ENCODE data around the gene PLEKHG3.

DNA sequence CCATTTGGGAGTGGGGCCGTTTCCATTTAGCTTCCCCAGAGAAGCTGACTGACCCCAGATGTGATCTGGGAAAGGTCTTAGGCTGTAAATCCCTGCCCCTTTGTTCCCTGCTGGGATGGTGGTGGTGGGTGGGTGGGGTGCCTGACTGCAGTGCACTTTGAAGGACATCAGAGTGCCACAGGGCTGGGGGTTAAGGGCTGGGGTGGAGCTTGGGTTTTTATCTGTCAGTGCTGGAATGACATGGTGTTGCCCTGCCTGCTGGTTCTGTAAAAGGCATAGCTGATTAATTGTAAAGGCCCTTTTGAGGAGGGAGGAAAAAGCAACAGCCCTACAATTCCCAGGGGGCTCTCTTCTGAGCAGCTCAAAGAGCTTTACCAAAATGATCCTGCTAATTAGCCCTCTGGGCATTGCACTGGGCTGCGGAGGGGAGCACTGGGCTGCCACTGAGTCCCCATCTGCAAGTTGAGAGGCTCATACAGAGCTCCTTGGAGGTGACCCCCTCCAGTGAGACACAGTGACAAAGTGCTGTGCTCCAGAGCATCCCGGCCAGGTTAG lies 21.1 kb downstream of the PLEKHG3 start:
- TF ChIP-seq ELF4 (IDR thresholded peaks at IDR 0.05) (no peak), FOXM1 (IDR thresholded peaks at IDR 0.05; ENCODE audit: borderline replicate concordance) (no peak), ARNT (IDR thresholded peaks at IDR 0.05) (no peak), TARDBP (IDR thresholded peaks at IDR 0.05) (no peak), SP1 (IDR thresholded peaks at IDR 0.05) (no peak), ZNF384 (IDR thresholded peaks at IDR 0.05) (no peak)
